Activated T-helper 1 cell treated with Interleukin-2 at 50 U/mL for 16 hours (primary cell): ENCODE data around the gene CD96.
"Not testable (repeated sequence)": the region's sequence is repeated elsewhere in the genome, so short reads cannot be mapped to it uniquely, and the experiment has no call there.

Source experiments
- DNase-seq: peaks from one replicate; pipeline ENCODE4 v3.0.0-alpha.2; 2020; ENCODE audit warnings: low read depth

The CD96 gene

DNA sequence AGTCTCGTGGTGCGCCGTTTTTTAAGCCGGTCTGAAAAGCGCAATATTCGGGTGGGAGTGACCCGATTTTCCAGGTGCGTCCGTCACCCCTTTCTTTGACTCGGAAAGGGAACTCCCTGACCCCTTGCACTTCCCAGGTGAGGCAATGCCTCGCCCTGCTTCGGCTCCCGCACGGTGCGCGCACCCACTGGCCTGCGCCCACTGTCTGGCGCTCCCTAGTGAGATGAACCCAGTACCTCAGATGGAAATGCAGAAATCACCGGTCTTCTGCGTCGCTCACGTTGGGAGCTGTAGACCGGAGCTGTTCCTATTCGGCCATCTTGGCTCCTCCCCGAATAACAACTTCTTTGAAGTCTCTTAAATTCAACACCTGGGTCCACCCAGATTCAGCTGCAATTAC, 19.9 kb downstream of the CD96 start:
- not testable (repeated sequence) for DNase-seq

DNA sequence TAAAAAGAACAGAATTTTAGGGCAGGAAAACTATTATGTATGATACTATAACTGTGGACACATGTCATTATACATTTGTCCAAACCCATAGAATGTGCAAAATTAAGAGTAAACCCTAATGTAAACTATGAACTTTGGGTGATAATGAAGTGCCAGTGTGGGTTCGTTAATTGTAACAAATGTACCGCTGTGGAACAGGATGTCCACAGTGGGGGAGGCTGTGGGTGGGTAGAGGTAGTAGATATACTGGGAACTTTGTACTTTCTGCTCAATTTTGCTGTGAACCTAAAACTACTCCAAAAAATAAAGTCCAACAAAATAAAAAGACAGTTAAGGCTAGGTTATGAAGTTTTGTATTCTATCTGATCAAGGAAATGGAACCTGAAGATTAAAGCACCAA, 24.8 kb downstream of the CD96 start:
- no peak for DNase-seq

DNA sequence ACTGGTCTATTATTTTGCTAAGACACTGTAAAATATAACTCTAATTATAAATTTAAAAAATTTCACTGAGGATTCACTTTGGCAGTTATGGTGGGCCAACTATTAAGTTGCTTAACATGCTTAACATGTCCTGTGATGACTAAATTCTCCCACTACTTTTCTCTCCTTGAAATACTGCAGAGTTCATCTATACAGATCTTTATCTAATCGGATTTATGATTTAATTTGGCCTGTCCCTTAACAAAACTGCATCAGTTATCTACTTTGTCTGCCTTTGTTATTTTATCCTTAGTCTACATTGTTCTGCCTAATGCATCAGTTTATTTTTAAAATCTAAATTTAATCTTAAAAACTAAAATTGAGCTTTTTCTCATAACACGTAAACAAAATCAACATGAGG, 26.4 kb downstream of the CD96 start:
- no peak for DNase-seq

DNA sequence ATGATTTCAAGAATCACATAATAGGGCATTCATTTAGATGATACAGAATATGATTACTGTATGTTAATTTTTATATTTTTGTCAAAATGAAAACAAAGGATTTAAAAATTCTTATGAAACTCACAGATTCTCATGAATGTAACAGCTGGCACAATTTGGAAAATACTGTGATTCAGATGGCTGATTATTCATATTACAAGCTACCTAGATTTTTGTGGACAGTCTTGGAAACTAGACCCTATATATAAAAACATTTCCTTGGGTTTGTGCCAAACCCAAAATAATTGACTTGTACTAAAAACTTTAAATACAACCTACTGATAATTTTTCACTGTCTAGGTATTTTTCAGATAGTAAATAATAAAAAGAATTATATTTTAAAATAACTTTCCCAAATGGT, 26.9 kb downstream of the CD96 start:
- DNase-seq, result no peak

DNA sequence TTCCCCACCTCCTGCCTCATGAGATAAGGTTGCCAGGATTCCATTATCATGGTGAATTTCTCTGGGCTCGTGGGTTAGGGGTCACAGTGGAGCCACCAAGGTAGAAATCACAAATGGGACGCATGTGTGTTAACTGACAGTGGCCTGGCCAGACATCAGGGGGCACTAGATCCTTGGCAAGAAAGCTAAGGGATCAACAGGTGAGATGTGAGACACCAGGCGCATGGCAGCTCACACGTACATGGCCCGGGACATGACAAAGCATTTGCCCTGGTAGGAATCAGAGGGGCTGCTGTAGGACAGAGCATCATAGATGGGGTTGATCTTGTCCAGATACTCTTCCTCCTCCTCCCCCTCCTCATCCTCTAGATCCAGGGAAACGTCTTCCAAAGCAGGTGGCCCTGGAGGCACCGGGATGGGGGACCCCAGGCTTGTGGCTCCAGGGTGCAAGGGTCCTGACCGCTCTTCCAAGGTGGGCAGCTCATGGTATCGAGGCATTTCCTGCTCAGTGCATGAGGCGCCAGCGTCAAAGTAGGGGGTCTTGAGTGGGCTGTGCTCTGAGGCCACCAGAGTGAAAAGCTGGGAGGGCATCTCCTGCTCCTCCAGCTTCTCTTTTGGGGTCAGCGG, 28.5 kb downstream of the CD96 start:
- no peak for DNase-seq

DNA sequence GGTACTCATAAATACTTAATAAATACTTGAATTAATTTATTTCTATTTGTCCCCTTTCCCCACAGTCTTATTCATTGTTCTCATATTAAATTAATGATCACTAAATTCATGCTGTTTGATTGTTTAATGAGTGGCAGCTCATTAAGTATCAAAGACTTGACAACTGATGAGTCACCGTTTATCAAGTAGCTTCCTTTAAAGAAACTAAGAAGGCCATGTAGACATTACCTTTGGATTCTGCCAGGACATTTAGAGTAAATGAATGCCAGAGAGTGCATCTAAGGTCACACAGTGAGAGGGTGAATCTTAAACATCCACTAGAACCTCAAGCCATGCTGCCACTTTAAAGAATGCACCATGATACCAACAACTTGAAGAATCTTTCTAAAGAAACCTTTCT, 29.3 kb downstream of the CD96 start:
- DNase-seq, result no peak

DNA sequence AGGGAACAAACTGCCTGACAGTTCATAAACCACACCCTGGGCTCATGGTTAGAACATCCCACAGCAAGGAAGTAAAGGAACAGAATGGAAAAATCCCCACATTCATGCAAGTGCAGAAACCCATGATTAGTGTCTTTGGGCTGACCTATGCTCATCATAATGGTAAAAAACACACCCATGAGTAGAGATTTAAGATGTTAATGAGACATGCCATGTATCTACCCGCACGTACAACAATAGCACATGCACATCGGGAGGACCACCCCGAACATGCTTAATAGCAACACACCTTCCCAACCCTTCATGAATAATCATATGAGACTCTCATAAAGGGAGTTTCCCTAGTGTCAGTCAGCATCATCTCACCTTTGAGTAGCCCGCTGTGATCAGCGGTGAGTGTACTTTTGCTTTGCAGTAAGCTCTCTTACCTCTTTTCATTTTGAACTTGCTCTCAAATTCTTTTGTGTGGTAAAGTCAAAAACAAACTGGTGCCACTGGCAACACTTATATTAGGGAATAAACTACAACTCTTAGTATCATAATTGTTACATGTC, 30.0 kb downstream of the CD96 start:
- DNase-seq, result no peak

DNA sequence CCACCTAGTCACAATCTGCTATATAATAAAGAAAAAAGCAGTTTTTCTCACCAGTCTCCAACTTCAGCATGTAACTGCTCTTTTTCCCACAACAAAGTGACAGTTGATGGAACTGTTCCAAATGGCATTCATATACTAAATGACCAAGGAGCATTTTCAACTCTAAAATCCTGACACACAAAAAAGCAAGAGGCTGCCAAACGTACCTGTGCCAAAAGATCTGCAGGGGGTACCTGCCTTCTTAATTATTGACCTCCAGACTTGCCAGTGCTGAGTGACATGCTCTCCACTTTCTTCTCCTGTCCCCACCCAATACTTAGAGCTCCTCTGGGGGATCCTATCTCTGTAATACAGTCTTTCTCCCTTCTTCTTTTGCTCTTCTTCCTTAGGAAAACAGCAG, 35.1 kb downstream of the CD96 start:
- DNase-seq, result no peak

DNA sequence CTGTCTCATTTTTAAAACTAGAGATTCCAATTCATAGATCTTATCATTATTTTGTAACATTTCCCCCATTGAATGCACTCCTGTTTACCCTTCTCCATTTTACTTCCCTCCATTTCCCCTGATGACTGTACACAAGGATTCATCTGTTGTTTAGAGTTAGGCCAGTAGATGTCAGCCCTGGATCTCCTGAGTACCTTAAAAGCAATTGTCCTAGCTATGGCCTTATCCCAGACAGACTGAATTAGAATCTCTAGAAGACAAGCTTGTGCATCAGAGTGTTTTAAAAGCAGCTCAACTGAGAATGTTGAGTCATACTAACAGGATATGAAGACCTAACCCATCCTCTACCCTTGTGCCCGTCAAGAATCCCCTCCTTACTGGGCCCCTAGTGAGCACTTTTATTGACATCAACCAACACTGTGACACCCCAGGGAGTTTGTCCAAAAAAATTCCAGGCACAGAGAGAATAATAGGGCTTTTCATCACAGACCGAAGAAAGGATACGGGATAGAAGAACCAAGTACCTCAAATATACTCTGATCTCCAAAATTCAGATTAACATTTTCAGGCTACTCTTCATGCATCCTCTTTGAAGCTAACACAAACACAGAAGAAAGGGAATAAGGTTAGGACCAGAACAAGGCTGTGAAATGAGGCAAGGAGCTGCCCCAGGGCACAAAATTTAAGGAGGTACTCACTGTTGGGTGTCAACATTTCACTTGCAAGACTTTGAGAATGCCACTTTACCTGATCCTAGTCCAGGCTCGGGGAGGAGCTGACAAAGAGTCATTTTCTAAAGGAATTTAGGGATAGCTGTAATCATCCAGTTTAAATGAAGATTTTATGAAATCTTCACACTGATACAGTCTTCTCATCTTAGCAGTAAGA, 36.0 kb downstream of the CD96 start:
- no peak for DNase-seq

DNA sequence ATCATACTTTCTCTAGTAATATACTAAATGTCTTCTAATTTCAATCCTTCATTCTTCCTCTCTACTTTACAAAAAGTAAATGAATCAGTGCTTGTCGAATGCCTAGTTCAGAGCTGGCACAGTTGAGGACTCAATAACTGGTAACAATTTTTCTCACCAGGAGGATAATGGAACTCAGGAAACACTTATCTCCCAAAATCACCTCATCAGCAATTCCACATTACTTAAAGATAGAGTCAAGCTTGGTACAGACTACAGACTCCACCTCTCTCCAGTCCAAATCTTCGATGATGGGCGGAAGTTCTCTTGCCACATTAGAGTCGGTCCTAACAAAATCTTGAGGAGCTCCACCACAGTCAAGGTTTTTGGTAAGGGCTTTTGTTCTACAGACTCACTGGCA, 36.9 kb downstream of the CD96 start:
- no peak for DNase-seq

DNA sequence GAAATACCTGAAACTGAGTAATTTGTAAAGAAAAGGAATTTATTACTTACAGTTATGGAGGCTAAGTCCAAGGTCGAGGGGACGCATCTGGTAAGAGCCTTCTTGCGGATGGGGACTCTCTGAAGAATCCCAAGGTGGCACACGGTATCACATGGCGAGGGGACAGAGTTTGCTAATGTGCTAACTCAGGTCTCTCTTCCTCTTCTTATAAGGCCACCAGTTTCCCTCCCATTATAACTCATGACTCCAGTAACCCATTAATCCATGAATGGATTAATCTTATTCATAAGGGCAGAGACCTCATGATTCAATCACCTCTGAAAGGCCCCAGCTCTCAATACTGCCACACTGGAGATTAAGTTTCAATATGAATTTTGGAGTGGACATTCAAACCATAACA, 37.5 kb downstream of the CD96 start:
- DNase-seq, result no peak

DNA sequence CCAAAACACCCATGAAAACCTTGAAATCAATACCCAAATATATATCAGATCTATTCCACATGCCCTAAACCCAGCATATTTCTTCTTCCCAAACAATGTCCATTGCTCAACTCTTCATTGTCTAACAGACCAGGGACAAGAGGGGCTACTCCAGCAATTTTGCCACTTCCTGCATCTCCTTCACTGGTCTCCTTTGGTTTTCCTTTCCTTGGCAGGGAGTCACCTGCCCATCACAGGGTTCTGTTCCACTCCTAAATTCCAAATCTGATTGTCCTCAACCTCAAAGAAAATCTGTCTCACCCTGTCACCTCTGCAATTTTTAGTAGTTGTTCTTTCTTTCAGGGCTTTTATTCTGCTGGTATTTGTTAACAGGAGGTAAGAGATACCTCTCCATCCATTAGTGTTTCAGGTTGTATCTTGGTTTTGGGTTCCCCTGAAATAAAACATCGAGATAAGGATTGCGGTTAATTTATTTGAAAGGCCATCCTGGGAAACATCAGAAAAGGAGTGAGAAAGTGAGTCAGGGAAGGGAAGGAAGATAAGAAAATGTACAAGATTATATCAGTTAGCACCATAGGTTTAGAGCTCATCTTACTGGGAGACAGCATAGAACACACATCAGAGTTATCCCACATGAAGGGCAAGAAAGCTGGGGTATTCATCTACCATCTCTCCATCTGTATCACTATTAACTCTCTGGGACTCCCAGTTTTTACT, 39.6 kb downstream of the CD96 start:
- no peak for DNase-seq

DNA sequence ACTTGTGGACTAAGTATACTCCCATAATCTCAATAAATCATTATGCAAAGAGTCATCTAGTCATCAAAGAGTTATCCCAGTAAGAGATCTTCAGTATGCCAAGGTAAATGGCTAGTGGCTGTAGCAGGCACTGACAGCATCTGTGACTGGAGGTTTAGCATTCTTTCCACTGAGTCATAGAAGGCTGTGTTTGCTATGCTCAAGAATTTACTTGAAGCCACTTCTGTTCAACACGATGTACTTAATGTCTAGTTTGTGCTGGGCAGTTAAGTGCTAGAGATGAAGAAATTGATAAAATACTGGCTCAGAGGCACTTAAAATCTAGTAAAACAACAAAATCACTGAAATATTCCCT, 40.1 kb downstream of the CD96 start:
- no peak for DNase-seq

DNA sequence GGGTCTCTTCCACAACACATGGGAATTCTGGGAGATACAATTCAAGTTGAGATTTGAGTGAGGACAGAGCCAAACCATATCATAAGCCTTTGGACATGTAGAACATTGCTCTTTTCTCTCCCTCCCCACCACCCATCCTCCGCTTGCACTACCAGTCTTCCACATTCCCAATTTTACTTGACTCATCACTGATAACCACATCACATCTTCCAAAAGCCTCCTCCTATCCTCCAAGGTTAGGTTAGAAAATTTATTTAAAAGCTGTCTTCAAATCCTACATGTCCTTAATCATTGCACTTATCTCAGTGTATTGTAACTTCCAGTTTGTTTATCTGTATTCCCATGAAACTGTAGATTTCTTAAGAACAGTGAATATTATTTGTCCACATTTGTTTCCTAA, 42.7 kb downstream of the CD96 start:
- DNase-seq, result no peak

DNA sequence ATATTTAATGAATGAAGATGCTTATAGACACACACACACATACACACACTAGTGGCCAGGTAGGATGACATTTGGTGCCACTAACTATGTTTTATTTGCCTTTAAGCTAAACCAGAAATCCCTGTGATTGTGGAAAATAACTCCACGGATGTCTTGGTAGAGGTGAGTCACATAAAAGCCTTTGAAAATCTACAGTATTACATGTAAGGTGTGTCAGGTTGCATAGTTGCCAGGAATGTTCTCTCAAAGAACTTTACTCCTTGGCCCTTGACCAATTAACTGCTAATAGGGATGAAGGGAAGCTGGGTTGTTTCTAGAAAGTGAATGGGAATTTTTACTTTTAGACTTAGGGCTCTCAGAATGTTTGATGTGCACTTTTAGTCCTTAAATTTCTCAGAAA, 43.2 kb downstream of the CD96 start:
- DNase-seq, result no peak

DNA sequence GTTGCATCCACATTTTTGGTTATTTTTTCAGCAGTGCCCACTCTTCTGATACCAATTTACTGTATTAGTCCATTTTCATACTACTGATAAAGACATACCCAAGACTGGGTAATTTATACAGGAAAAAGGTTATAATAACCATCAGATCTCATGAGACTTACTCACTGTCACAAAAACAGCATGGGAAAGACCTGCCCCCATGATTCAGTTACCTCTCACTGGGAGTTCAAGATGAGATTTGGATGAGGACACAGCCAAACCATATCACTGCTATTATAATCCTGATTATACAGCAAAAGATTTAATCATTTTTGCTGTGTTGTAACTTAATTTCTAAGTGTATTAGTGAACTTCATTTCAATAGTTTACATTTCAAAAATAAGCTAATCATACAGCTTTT, 46.5 kb downstream of the CD96 start:
- no peak for DNase-seq

DNA sequence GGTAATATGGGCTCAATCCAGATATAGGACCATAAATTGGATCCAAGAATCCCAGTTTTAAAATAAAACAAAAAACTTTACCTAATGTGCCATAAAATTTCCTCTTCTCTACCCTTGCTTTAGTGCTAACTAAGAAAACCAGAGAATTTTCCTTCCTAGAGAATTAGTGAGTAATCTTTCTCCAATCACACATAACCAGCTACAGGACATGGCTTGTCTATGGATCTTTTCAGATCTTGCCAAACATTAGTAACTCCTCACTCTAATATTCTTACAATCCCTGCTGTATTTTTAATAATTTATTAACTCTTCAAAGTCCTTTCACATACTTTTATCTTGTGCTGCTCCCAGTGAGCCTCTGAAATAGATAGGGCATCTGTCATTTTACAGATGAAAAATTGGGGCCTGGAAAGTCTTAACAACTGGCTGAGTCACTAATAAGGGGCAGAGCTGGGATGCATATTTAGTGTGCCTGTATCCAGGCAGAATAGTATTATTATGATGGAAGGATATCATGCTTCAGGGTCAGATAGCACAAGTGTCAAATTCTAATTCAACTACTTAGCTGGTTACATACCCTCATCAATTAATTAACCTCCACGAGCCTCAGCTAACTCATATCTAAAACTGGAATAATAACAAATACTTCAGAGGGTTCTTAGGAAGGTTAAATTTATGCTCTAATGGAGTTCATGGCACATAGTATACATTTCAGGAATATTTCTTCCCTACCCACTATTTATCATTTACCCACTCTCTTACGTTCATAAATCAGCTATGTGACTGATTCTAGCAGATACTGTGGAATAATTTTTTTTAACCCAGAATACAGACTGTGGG, 47.5 kb downstream of the CD96 start:
- no peak for DNase-seq

DNA sequence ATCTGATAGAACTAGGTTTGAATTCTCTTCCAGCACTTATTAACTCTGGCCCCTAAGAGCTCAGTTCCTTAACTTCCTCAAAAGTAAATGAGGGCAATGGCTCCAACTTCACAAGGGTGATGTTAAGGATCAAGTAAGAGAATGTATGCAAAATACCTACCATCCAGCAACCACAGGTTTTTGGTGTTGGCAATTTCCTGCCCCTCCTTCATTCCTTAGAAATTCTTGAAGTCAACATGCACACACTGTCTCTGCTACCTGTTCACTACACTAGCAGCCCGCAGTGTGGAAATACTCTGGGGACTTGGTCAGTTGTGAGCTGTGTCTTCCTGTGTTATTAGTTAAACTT, 48.1 kb downstream of the CD96 start:
- no peak for DNase-seq

DNA sequence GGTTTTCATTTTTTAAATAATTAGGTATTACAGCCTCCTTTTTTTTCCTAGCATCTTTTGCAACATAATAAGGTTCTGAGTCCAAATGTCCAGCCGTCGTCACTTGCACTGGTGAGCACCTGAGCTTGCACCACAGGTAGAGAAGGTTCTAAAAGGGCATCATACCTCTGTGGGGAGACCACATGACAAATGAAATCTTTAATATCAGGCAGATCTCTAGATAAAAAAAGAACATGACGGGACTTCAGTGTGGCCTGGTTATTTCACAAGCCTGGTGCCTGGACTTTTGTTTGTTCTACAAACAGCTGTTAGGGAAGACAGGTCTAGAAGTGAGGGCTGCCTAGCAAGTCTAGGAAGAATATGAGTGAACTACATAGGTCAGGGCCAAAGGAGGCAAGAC, 49.6 kb downstream of the CD96 start:
- DNase-seq, result no peak

DNA sequence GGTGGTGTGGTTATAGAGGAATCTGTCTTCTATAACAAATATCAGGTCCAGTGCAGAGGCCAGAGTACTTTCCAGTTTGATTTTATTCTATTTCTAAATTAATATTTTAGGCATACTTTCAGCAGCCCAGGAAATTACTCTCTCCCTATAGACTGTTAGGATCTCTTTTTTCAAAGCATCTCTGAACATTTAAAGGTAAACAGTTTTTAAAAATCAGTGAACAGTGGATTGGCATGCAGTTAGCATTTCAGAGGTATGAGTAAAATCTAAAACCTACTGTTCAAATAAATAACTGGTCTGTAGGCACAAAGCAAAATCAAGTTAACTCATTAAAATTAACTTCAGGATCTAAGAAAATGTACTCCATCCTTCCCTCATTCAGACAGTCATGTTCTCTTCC, 50.1 kb downstream of the CD96 start:
- no peak for DNase-seq

DNA sequence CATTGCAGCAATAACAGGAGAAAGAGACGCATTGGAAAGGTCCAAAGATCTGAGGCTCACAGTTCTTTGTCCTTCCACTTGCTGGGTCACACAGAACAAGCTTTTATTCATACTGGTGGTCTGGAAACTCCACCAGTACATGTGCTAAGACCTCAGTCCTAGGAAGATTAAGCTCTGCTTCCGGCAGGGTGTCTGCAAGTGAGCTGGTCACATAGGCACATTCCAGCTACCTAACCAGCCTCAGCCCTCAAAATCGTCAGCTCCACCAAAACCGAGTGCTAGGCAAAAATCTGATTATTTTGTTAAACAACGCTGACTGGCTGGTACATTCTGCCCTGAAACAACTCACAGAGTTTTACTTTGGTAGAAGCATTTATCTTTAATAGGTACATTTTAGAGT, 50.9 kb downstream of the CD96 start:
- DNase-seq, result no peak

DNA sequence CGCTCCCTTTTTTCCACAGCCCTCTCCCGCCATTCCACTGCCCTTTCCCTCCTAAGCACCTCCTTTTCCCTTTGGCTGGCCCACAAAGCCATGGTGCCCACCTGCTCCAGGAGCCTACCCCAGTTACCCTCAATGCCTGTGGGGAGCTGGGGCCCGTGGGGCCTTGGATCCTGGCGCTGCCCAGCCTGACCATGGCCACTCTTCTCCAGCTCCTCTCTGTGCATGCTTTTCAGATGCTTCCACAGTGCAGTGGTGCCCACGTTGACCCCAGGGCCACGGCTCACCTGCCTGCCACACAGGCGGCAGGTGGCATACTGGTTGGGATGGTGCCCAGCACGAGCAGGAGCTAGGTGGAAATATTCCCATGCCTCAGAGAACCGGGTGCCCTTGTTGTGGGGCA, 51.7 kb downstream of the CD96 start:
- DNase-seq, result no peak
